KOPT-K1 (cell line): Measurements from ENCODE around the gene DNAAF2.
A peak's percentile ranks its signal among the peaks of the same experiment; 100 is the strongest.
"Not testable (repeated sequence)": the region's sequence is repeated elsewhere in the genome, so short reads cannot be mapped to it uniquely, and the experiment has no call there.

Experiments
- H3K27ac ChIP-seq: fragments of 200-600 bp; sonication (generic); 2 replicates; pipeline ENCODE4 v1.5.1; 2016; ENCODE audit warnings: antibody characterized with exemption, mild to moderate bottlenecking, low read depth, low read length; ENCODE audit not compliant: poor library complexity, severe bottlenecking
- H3K36me3 ChIP-seq: fragments of 200-600 bp; sonication (generic); 2 replicates; pipeline ENCODE4 v1.5.1; 2017; ENCODE audit warnings: antibody characterized with exemption, mild to moderate bottlenecking, low read length, moderate library complexity; ENCODE audit not compliant: insufficient read depth
- H3K9me3 ChIP-seq: fragments of 200-600 bp; sonication (generic); 2 replicates; pipeline ENCODE4 v1.5.1; 2017; ENCODE audit warnings: antibody characterized with exemption, low read length, mild to moderate bottlenecking; ENCODE audit not compliant: insufficient read depth, poor library complexity, severe bottlenecking

DNAAF2 gene

GRCh38 chr14:49634547-49635334 lies at the start of gene DNAAF2:
DNAAF2 (minus strand) TSS chr14:49635244; CDS start chr14:49635149, 95 bp downstream.
- H3K27ac ChIP-seq: peak within 1 kb of the TSS; percentile 83
- no peaks in the 10 kb centered on the region for H3K9me3 ChIP-seq
- peaks cover 44% of the 10 kb centered on the region for H3K36me3 ChIP-seq

DNA sequence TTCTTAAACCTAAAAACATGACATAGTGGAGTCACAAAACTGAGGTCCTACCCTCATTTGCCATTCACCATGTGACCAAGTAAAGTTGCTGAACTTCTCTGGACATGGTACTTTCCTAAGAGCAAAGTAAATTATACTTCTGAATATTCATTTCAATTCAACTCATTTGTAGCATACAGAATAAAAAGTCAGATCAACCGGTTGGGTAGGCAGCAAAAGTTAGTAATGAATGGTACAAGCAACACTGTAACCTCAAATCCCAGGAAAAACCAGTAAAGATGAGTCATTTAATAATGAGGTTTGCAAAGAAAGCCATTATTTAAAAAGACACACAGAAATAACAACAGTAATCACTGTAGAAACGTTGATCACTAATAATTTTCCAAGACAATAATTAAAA lies 44.2 kb upstream of the DNAAF2 start:
- no peaks in the 10 kb centered on the region for H3K9me3 ChIP-seq
- no peak overlapping the region for H3K27ac ChIP-seq
- H3K36me3 ChIP-seq: peaks cover 91% of the 10 kb centered on the region

DNA sequence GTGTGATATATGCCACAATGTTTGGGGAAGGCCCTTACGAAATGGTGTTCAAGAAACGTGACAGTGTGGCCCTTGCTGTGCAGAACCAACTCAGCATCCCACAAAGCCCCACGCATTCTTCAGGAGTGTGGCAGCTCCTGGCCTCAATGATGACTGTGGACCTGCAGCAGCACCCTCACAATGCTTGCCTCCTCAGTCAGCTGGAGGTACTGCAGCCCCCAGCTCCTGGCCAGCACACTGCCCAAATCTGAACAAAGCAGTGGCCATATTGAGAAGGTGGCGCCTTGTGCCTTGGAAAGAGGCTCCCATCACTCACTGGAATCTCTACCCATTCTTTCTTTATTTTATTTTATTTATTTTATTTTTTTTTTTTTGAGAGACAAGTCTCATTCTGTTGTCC lies 42.6 kb upstream of the DNAAF2 start:
- no peaks in the 10 kb centered on the region for H3K9me3 ChIP-seq
- no peak overlapping the region for H3K27ac ChIP-seq
- H3K36me3 ChIP-seq: peaks cover 94% of the 10 kb centered on the region

- Histone ChIP-seq H3K9me3 (no peaks in the 10 kb centered on the region), H3K36me3 (peaks cover 93% of the 10 kb centered on the region)
Measured at GRCh38 chr14:49673586-49673985, 38.5 kb upstream of the DNAAF2 start.

DNA sequence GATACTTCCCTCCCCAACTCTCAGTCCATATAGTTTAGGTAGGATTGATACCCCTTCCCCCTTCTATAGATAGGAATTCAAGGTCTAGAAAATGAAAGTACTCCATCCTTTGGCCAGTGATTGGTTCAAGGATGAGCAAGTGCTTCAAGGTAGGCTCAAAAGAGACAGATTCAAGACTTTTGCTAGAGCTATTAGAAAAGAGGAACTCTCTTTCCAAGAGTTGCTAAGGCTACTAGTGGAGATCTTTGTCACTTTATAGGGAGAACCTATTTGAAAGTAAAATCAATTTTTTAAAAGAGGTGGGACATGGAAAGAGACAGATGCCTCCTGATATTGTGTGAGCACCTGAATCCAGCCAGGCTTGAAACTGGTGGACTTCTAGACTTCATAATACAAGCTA lies 35.4 kb upstream of the DNAAF2 start:
- Histone ChIP-seq H3K36me3 (peaks cover 86% of the 10 kb centered on the region), H3K9me3 (no peaks in the 10 kb centered on the region), H3K27ac (no peak overlapping the region)

More at GRCh38 chr14:49673586-49673985, 38.5 kb upstream of the DNAAF2 start:
- no peak overlapping the region for H3K27ac ChIP-seq

DNA sequence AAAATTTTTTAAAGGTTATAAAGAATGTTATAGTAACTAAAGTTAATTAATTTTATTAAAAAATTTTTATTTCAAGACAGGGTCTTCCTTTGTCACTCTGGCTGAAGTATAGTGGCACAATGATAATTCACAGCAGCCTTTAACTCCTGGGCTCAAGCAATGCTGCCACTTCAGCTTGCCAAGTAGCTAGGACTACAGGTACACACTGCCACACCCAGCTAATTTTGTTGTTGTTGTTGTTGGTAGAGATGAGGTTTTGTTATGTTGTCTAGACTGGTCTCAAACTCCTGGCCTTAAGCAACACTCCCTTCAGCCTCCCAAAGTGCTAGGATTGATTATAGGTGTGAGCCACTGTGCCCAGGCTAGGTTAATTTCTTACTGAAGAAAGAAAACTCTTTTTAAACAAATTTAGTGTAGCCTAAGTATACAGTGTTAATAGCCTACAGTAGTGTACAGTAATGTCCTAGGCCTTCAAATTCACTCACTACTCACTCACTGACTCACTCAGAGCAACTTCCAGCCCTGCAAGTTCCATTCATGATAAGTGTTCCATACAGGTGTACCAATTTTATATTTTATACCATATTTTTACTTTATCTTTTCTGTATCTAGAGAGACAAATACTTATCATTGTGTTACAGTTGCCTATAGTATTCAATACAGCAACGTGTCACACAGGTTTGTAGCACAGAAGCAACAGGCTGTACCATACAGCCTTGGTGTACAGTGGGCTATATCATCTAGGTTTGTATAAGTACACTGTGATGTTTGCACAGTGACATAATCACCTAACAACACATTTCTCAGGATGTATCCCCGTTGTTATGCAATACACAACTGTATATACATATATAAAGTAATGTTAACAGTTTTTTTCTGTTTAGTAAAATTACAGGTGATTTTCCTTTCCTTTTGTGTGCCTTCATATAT lies 24.7 kb upstream of the DNAAF2 start:
- Histone ChIP-seq H3K36me3 (peaks cover 74% of the 10 kb centered on the region), H3K9me3 (no peaks in the 10 kb centered on the region), H3K27ac (no peak overlapping the region)

DNA sequence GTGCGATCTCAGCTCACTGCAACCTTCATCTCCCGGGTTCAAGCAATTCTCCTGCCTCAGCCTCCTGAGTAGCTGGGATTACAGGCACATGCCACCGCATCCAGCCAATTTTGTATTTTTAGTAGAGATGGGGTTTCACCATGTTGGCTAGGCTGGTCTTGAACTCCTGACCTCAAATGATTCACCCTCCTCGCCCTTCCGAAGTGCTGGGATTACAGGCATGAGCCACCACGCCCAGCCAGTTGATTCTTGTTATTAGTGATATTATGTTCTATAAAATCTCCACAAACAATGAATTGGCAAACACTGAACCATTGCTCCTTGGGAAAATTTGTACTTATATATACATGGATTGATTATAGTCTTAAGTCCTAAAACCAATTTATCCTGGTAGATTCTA lies 22.5 kb upstream of the DNAAF2 start:
- not testable (repeated sequence) for H3K9me3 ChIP-seq, H3K27ac ChIP-seq
- peaks cover 77% of the 10 kb centered on the region for H3K36me3 ChIP-seq

DNA sequence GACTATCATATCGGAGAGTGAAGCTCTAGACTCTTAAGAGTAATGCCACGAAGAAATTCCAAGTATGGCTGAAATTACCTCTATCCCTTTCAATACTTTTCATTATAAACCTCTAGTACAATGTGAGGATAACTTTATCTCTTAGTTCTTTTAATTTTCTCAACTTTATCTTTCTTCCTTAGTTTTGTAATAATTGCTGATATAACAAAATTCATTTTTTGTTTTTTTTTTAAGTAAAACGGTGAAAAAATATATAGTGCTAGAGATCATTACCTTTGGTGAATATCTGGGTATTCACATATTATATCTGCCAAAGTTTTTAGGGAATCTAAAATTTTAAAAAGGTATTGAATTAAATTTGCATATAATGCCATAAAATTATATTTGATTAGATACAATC lies 19.5 kb upstream of the DNAAF2 start:
- Histone ChIP-seq H3K27ac (no peak overlapping the region), H3K9me3 (no peaks in the 10 kb centered on the region), H3K36me3 (peaks cover 74% of the 10 kb centered on the region)

DNA sequence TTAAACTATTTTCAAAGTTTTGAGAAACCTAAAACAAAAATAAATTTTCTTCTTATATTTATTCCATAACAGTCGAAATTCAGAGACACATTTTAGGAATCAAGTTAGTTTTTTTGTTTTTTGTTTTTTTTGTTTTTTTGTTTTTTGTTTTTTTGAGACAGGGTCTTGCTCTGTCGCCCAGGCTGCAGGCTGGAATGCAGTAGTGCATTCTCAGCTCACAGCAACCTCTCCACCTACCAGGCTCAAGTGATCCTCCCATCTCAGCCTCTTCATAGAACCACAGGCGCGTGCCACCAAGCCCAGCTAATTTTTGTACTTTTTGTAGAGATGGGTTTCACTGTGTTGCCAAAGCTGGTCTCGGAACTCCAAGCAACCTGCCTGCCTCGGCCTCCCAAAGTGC lies 18.5 kb upstream of the DNAAF2 start:
- Histone ChIP-seq H3K9me3 (no peaks in the 10 kb centered on the region), H3K27ac (no peak overlapping the region), H3K36me3 (peaks cover 75% of the 10 kb centered on the region)

- no peaks in the 10 kb centered on the region for H3K9me3 ChIP-seq
- H3K36me3 ChIP-seq: peaks cover 86% of the 10 kb centered on the region
- no peak overlapping the region for H3K27ac ChIP-seq
Measured at GRCh38 chr14:49642163-49642562, 7.1 kb upstream of the DNAAF2 start.

GRCh38 chr14:49641697-49642129 lies 6.7 kb upstream of the DNAAF2 start:
- H3K9me3 ChIP-seq: no peaks in the 10 kb centered on the region
- H3K36me3 ChIP-seq: peaks cover 85% of the 10 kb centered on the region
- H3K27ac ChIP-seq: no peak overlapping the region

GRCh38 chr14:49640540-49641417 lies 5.7 kb upstream of the DNAAF2 start:
- H3K9me3 ChIP-seq: no peaks in the 10 kb centered on the region
- no peak overlapping the region for H3K27ac ChIP-seq
- H3K36me3 ChIP-seq: peaks cover 79% of the 10 kb centered on the region

DNA sequence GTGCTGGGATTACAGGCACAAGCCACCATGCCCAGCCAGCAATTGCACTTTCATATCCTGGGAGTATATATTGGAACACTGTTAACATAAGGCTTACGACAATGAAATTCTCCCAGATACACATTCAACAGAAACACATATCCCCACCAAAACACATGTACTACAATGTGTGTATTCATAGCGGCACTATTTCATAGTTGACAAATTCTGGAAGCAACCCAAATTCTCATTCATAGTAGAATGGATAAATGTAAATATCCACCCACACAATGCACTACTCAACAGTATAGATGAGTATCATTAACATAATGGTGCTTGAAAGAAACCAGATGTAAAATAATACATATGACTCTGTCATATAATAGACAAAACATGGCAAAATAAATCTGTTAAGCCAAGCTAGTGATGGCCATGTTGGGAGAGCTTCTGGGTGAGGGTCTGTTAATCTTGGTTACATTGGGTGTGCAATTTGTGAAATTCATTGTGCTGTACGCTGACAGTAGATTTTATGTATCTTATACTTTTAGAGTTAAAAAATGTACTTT lies 2.6 kb upstream of the DNAAF2 start:
- H3K27ac ChIP-seq: no peak overlapping the region
- H3K9me3 ChIP-seq: no peaks in the 10 kb centered on the region
- H3K36me3 ChIP-seq: peaks cover 57% of the 10 kb centered on the region

DNA sequence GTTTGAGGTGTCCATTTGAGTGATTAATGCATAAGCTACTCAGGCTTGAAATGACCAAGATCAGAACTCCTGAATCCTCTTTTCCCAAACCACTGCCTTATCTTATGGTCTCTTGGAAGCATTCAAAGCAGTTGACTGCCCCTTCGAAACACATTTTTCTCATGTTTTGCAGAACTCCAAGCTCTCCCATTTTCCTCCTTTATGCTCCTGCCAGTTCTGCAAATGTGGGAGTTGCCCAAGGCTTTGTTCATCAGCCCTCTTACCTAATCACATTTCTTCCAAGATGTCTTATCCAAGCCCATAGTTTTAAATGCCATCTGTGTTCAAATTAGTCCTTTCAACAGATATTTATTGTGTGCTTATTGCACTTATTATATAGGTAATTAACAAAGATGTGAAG lies 1.8 kb upstream of the DNAAF2 start:
- H3K27ac ChIP-seq: no peak overlapping the region
- peaks cover 52% of the 10 kb centered on the region for H3K36me3 ChIP-seq

More for the DNA sequence above, 1.8 kb upstream of the DNAAF2 start:
- H3K9me3 ChIP-seq: no peaks in the 10 kb centered on the region
